Activated T-cell treated with anti-CD3 and anti-CD28 coated beads, Interleukin-2, amount 50 U/mL, for 72 hours (primary cell): ENCODE measurements around the gene KRT9. TPM values are rescaled to one million over a fixed set of nuclear protein-coding genes. Genes with fewer than 3 reads are reported as not detected.
"Not testable (repeated sequence)": the region's sequence is repeated elsewhere in the genome, so short reads cannot be mapped to it uniquely, and the experiment has no call there.

Experiments
- ATAC-seq, 2 donors: fragments of 150-1000 bp; cut with Tn5 transposase; replicated peaks in 1 of 2; 2 replicates each; pipeline ENCODE4 v1.10.0; 2021; ENCODE audit warnings: moderate library complexity in 2 of 2, mild to moderate bottlenecking in 1 of 2
- DNase-seq, 2 donors: peaks; one replicate each; pipeline ENCODE4 v3.0.0; 2021 to 2022; ENCODE audit warnings: mixed read lengths in 1 of 2
- H3K27ac Mint-ChIP-seq: one replicate; pipeline ENCODE4 v1.8.0; 2022; ENCODE audit warnings: mild to moderate bottlenecking, moderate library complexity, mixed read lengths
- H3K27me3 Mint-ChIP-seq: one replicate; pipeline ENCODE4 v1.8.0; 2022; ENCODE audit warnings: low read depth, mixed read lengths
- H3K36me3 Mint-ChIP-seq, 2 donors: one replicate each; pipeline ENCODE4 v1.8.0; 2022; ENCODE audit warnings: mixed read lengths in 2 of 2, mild to moderate bottlenecking in 1 of 2; ENCODE audit not compliant: insufficient read depth in 2 of 2
- H3K4me1 Mint-ChIP-seq: one replicate; pipeline ENCODE4 v1.8.0; 2022; ENCODE audit warnings: low read depth, mixed read lengths
- H3K4me3 Mint-ChIP-seq, 2 donors: one replicate each; pipeline ENCODE4 v1.8.0; 2022; ENCODE audit warnings: mild to moderate bottlenecking in 2 of 2, mixed read lengths in 2 of 2, moderate library complexity in 2 of 2
- H3K9me3 Mint-ChIP-seq, 2 donors: one replicate each; pipeline ENCODE4 v1.8.0; 2022; ENCODE audit warnings: mixed read lengths in 2 of 2
- total RNA-seq, 2 donors: library from RNA; stranded (reverse); gene quantifications; one replicate each; pipeline ENCODE4 v1.2.3, GENCODE V29; 2022

Gene KRT9, protein sequence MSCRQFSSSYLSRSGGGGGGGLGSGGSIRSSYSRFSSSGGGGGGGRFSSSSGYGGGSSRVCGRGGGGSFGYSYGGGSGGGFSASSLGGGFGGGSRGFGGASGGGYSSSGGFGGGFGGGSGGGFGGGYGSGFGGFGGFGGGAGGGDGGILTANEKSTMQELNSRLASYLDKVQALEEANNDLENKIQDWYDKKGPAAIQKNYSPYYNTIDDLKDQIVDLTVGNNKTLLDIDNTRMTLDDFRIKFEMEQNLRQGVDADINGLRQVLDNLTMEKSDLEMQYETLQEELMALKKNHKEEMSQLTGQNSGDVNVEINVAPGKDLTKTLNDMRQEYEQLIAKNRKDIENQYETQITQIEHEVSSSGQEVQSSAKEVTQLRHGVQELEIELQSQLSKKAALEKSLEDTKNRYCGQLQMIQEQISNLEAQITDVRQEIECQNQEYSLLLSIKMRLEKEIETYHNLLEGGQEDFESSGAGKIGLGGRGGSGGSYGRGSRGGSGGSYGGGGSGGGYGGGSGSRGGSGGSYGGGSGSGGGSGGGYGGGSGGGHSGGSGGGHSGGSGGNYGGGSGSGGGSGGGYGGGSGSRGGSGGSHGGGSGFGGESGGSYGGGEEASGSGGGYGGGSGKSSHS
- not detected for total RNA-seq

- Mint-ChIP-seq H3K4me3 (no peak within 1 kb of the TSS), H3K4me1 (peaks cover 13% of the 10 kb centered on the region), H3K27me3 (peaks cover 45% of the 10 kb centered on the region), H3K27ac (no peak within 1 kb of the TSS), H3K9me3 (peaks cover 1 to 6% of the 10 kb centered on the region in 2 donors), H3K36me3 (no peaks in the 10 kb centered on the region)
- DNase-seq (no peak), ATAC-seq (no peak)
Observed at GRCh38 chr17:41571561-41572434, at the start of gene KRT9. KRT9 (minus strand) TSS chr17:41572059; CDS start chr17:41571992, 67 bp downstream.

- H3K27ac Mint-ChIP-seq, H3K27me3 Mint-ChIP-seq, DNase-seq, ATAC-seq, H3K9me3 Mint-ChIP-seq, H3K4me3 Mint-ChIP-seq, H3K4me1 Mint-ChIP-seq, H3K36me3 Mint-ChIP-seq: not testable (repeated sequence)
Observed at GRCh38 chr17:41621435-41621817, 49.6 kb upstream of the KRT9 start.

- no peaks in the 10 kb centered on the region for H3K4me1 Mint-ChIP-seq
- no peak overlapping the region for H3K4me3 Mint-ChIP-seq
- no peaks in the 10 kb centered on the region for H3K27me3 Mint-ChIP-seq
- no peak for DNase-seq
- no peaks in the 10 kb centered on the region for H3K9me3 Mint-ChIP-seq
- H3K27ac Mint-ChIP-seq: no peak overlapping the region
- ATAC-seq: no peak
- H3K36me3 Mint-ChIP-seq: no peaks in the 10 kb centered on the region
Observed at GRCh38 chr17:41620583-41621434, 49.0 kb upstream of the KRT9 start.

GRCh38 chr17:41619927-41620582, 48.2 kb upstream of the KRT9 start:
- not testable (repeated sequence) for DNase-seq, ATAC-seq, H3K36me3 Mint-ChIP-seq, H3K27ac Mint-ChIP-seq, H3K4me1 Mint-ChIP-seq, H3K9me3 Mint-ChIP-seq, H3K4me3 Mint-ChIP-seq, H3K27me3 Mint-ChIP-seq

DNA sequence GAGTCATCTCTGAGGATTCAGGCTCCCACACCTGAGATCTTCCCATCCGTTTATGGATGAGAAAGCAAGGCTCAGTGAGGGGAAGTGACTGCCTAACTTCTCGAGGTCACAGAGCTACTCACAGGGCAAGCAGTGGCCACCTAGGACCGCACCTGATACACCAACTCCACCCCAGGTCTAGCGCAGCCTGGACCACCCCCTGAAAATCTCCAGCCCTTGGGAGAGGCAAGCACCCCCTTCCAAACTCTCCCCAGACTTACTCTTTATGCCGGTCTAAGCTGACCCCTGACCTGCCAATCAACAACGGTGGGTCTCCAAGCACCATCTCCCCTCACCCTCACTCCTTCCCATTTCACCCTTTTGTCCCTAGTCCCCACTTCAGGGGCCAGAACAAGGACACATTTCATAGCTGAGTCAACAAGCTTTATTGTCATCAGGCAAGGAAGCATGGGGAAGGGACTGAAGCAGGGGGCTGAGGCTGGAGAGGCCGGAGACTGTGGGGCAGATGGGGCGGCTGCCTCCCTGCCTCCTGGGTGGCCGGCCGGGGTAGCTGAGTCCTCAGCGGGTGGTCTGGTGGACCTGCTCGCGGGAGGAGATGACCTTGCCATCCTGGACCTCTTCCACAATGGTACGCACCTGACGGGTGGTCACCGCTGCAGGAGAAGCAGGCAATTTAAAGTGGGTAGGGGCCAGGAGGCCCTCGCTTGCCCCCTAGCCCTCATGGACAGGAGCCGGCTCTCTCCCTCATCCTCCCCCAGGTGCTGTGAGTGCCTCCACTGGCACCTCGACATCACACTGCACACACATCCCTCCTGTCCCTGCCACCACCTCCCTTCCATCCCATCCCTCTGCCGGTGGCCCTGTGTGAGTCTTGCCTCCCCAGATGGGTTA, 47.4 kb upstream of the KRT9 start:
- DNase-seq (no peak), ATAC-seq (no peak)
- Mint-ChIP-seq H3K9me3 (no peaks in the 10 kb centered on the region), H3K36me3 (no peaks in the 10 kb centered on the region), H3K27ac (no peak overlapping the region), H3K27me3 (no peaks in the 10 kb centered on the region), H3K4me3 (no peak overlapping the region), H3K4me1 (no peaks in the 10 kb centered on the region)

- Mint-ChIP-seq H3K4me3 (no peak overlapping the region), H3K27me3 (no peaks in the 10 kb centered on the region), H3K9me3 (no peaks in the 10 kb centered on the region), H3K36me3 (no peaks in the 10 kb centered on the region), H3K4me1 (no peaks in the 10 kb centered on the region), H3K27ac (no peak overlapping the region)
- DNase-seq (no peak), ATAC-seq (no peak)
Observed at GRCh38 chr17:41618341-41619035, 46.6 kb upstream of the KRT9 start.

DNA sequence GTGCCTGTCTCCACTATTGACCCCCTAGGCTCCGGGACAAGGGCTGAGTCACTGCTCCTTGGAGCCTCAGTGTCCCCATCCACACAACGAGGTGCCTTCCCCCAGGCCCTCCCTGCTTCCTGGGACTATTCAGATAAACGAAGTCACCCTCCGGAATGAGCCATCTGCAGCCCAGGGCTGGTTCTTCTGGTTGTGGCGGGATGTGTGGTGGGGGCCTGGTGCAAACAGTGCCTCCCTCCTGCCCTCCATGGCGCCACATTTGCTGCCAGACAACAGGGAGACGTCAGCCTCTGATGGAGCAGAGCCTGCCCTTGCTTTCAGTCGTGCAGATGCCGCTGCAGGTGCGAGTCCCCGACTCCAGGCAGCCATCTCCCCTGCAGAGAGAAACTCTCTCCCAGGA, 45.8 kb upstream of the KRT9 start:
- no peaks in the 10 kb centered on the region for H3K36me3 Mint-ChIP-seq
- H3K4me3 Mint-ChIP-seq: no peak overlapping the region
- H3K4me1 Mint-ChIP-seq: no peaks in the 10 kb centered on the region
- DNase-seq (no peak), ATAC-seq (no peak)
- no peaks in the 10 kb centered on the region for H3K27me3 Mint-ChIP-seq
- H3K9me3 Mint-ChIP-seq: no peaks in the 10 kb centered on the region
- H3K27ac Mint-ChIP-seq: no peak overlapping the region

GRCh38 chr17:41617136-41617535, 45.3 kb upstream of the KRT9 start:
- no peak for ATAC-seq

GRCh38 chr17:41616486-41616885, 44.6 kb upstream of the KRT9 start:
- not testable (repeated sequence) for H3K4me1 Mint-ChIP-seq, H3K9me3 Mint-ChIP-seq, H3K4me3 Mint-ChIP-seq, H3K27ac Mint-ChIP-seq, DNase-seq, H3K27me3 Mint-ChIP-seq, H3K36me3 Mint-ChIP-seq, ATAC-seq

More at GRCh38 chr17:41617136-41617535, 45.3 kb upstream of the KRT9 start:
- Mint-ChIP-seq H3K27ac (no peak overlapping the region), H3K4me1 (no peaks in the 10 kb centered on the region), H3K36me3 (no peaks in the 10 kb centered on the region), H3K27me3 (no peaks in the 10 kb centered on the region), H3K9me3 (no peaks in the 10 kb centered on the region), H3K4me3 (no peak overlapping the region)
- DNase-seq: no peak

GRCh38 chr17:41615454-41615853, 43.6 kb upstream of the KRT9 start:
- Mint-ChIP-seq H3K9me3 (no peaks in the 10 kb centered on the region), H3K4me1 (no peaks in the 10 kb centered on the region), H3K4me3 (no peak overlapping the region), H3K27ac (no peak overlapping the region), H3K27me3 (no peaks in the 10 kb centered on the region), H3K36me3 (no peaks in the 10 kb centered on the region)
- no peak for DNase-seq
- no peak for ATAC-seq

- H3K4me1 Mint-ChIP-seq, H3K36me3 Mint-ChIP-seq, ATAC-seq: not testable (repeated sequence)
Observed at GRCh38 chr17:41614767-41615166, 42.9 kb upstream of the KRT9 start.

More at GRCh38 chr17:41614767-41615166, 42.9 kb upstream of the KRT9 start:
- H3K4me3 Mint-ChIP-seq, DNase-seq, H3K9me3 Mint-ChIP-seq, H3K27ac Mint-ChIP-seq, H3K27me3 Mint-ChIP-seq: not testable (repeated sequence)
